Kidney (tissue), 14 donors: ENCODE data around the gene CPSF7. TPM values are rescaled to one million over a fixed set of nuclear protein-coding genes. Genes with fewer than 3 reads are reported as not detected.
A peak's percentile ranks its signal among the peaks of the same experiment; 100 is the strongest.

Experiments
- DNase-seq, 5 donors: peaks; one replicate each; pipeline ENCODE4 v3.0.0-alpha.2; 2013 to 2020
- FAIRE-seq: peaks from 2 replicates; lab custom pipeline; 2012; peaks lifted over from hg19 to GRCh38; lab: Jason Lieb, UNC
- H3K27ac ChIP-seq, 2 donors: one replicate each; pipeline ENCODE4 v1.7.0; 2013; ENCODE audit warnings: low read depth in 2 of 2, low read length in 2 of 2, inconsistent platforms in 1 of 2
- H3K27me3 ChIP-seq: one replicate; pipeline ENCODE4 v1.7.1; 2013; ENCODE audit warnings: low read length, inconsistent platforms; ENCODE audit not compliant: control insufficient read depth, insufficient read depth
- H3K36me3 ChIP-seq, 3 donors: one replicate each; pipeline versions ENCODE4 v1.7.0 to v1.7.1; 2013; ENCODE audit warnings: low read length in 3 of 3, control low read depth in 1 of 3, inconsistent platforms in 1 of 3; ENCODE audit not compliant: insufficient read depth in 3 of 3, control insufficient read depth in 2 of 3
- H3K4me1 ChIP-seq, 3 donors: one replicate each; pipeline versions ENCODE4 v1.7.0 to v1.7.1; 2013; ENCODE audit warnings: low read length in 3 of 3, inconsistent platforms in 1 of 3, low read depth in 1 of 3; ENCODE audit not compliant: control insufficient read depth in 2 of 3, insufficient read depth in 2 of 3
- H3K4me3 ChIP-seq, 3 donors: one replicate each; pipeline versions ENCODE4 v1.7.0 to v1.8.1; 2013; ENCODE audit warnings: low read length in 3 of 3, control low read depth in 1 of 3, inconsistent platforms in 1 of 3
- H3K9ac ChIP-seq, 3 donors: one replicate each; pipeline versions ENCODE4 v1.7.0 to v1.7.1; 2013; ENCODE audit warnings: low read length in 3 of 3, control low read depth in 1 of 3, inconsistent platforms in 1 of 3
- H3K9me3 ChIP-seq, 3 donors: one replicate each; pipeline versions ENCODE4 v1.7.0 to v1.7.1; 2013; ENCODE audit warnings: low read length in 3 of 3, control low read depth in 1 of 3, inconsistent platforms in 1 of 3; ENCODE audit not compliant: control insufficient read depth in 2 of 3, insufficient read depth in 1 of 3
- intact Hi-C: fragments of 100-400 bp; cut with DNase I; formaldehyde crosslinking; loops from one replicate; pipeline ENCODE4 v1.11.1; 2022
- polyA plus RNA-seq: library from polyadenylated mRNA; stranded (reverse); fragments of 350-450 nt; fragmentation: Illumina TruSeq; extraction: RNeasy Lipid Tissue Mini Kit (QIAGEN cat#74804); gene quantifications from one replicate; pipeline ENCODE4 v1.2.3, GENCODE V29; 2014; ENCODE audit warnings: low read depth, low replicate concordance; ENCODE audit not compliant: insufficient read depth
- total RNA-seq: library from RNA; stranded (reverse); fragmentation: NEBNext Ultra II Directional; extraction: Animal tissue kit (Norgen Biotek cat#: 25700); gene quantifications from one replicate; pipeline ENCODE4 v1.2.1, GENCODE V29; 2021
- TF ChIP-seq, protein P1 (sequence below): IDR thresholded peaks from 3 replicates; pipeline ENCODE4 v1.5.1; 2012; ENCODE audit warnings: mild to moderate bottlenecking, moderate library complexity, borderline replicate concordance; ENCODE audit not compliant: insufficient read depth; ENCODE audit errors: extremely low read depth
- donor health status: control.
- donor health status: control.
- donor health status: control.
- donor health status: control.
- donor health status: control.
- donor health status: DM: yes; HTN: yes; CAD: no.
- donor health status: Normal renal cell carcinoma (clear cell type).

The CPSF7 gene
- total and polyA plus RNA-seq, 2 donors from 2014 or later, result 28.4 to 94.5 TPM

DNA sequence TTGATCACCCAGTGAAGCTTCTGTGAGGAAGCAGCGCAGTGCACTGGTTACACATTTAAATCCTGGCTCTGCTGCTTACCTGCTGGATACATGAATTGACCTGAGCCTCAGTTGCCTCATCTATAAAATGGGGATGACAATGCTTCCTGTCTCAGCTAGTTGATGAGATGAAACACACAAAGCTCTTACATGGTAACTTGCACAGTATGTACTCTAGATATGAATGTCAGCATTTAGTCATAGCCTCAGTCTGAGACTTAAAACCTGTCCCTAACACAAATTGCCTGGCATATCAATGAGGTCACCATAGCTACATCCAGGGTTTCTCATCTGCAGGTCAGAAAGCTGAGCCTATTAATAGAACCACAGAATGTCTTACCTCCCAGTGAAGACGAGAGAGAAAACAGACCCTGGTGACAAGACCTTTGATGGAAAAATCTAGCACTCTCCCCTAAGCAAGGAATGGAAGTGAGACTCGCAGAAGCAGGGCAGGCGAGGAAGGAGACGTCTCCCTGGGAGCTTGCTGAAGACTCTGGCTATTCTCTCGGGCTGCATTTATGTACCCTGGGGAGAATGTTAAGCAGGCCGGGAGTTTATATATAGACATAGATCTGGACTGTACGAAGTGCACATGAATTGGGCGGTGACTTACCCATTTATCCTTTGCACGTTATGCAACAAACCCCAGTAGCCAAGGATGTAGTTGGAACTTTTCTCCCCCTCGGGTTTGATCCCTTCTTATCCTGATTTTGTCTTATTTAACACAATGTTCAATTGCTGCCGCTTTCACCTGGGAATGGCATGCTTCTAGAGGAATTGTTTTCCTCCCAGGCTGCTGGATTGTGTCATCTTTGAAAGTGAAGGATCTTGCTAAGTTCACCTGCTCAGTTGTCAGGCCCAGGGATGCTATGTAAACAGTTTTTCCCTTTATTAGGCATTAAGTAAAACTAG lies 18.1 kb upstream of the CPSF7 start:
- TF ChIP-seq, protein P1, sequence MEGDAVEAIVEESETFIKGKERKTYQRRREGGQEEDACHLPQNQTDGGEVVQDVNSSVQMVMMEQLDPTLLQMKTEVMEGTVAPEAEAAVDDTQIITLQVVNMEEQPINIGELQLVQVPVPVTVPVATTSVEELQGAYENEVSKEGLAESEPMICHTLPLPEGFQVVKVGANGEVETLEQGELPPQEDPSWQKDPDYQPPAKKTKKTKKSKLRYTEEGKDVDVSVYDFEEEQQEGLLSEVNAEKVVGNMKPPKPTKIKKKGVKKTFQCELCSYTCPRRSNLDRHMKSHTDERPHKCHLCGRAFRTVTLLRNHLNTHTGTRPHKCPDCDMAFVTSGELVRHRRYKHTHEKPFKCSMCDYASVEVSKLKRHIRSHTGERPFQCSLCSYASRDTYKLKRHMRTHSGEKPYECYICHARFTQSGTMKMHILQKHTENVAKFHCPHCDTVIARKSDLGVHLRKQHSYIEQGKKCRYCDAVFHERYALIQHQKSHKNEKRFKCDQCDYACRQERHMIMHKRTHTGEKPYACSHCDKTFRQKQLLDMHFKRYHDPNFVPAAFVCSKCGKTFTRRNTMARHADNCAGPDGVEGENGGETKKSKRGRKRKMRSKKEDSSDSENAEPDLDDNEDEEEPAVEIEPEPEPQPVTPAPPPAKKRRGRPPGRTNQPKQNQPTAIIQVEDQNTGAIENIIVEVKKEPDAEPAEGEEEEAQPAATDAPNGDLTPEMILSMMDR, result no peak
- FAIRE-seq (no peak), DNase-seq (no peak)
- no peaks in the 10 kb centered on the region for H3K9me3 ChIP-seq
- H3K27me3 ChIP-seq, result no peaks in the 10 kb centered on the region
- no peak overlapping the region for H3K4me3 ChIP-seq
- intact Hi-C loops, result no loop called here
- H3K9ac ChIP-seq, result no peak overlapping the region
- peaks cover 5 to 40% (median 20%) of the 10 kb centered on the region in 3 donors for H3K36me3 ChIP-seq
- no peak overlapping the region for H3K27ac ChIP-seq
- peaks cover 0 to 3% (median 0%) of the 10 kb centered on the region in 3 donors for H3K4me1 ChIP-seq

DNA sequence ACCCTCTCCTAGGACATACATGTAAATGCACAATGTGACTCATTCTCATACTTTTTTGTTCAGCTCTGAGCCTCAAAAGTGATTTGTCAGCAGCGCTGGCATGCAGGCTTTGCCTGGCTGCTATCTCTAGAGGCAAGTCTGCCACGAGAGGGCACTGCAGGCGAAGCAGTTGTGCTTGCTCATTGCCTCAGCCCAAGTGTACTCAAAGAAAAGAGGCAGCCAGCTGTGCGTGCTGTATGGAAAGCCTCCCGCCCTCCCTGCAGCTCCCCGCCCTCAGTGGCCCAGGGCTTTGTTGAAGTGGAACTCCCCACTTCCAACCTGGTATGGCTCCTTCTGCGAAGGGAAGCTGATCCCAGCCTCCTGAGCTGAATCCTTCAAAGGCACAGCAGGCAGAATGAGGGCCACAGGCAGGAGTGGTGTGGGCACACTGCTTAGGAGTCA lies 16.5 kb upstream of the CPSF7 start:
- H3K9ac ChIP-seq, result no peak overlapping the region
- FAIRE-seq, result no peak
- peaks cover 5 to 40% (median 20%) of the 10 kb centered on the region in 3 donors for H3K36me3 ChIP-seq
- H3K4me3 ChIP-seq, result no peak overlapping the region
- peak; percentile 84 to 93 (median 88) for DNase-seq
- H3K27me3 ChIP-seq, result no peaks in the 10 kb centered on the region
- intact Hi-C loops, result no loop called here
- peaks cover 0 to 3% (median 0%) of the 10 kb centered on the region in 3 donors for H3K4me1 ChIP-seq
- TF ChIP-seq, protein P1, result peak; percentile 83
- H3K27ac ChIP-seq, result no peak overlapping the region
- H3K9me3 ChIP-seq, result no peaks in the 10 kb centered on the region

DNA sequence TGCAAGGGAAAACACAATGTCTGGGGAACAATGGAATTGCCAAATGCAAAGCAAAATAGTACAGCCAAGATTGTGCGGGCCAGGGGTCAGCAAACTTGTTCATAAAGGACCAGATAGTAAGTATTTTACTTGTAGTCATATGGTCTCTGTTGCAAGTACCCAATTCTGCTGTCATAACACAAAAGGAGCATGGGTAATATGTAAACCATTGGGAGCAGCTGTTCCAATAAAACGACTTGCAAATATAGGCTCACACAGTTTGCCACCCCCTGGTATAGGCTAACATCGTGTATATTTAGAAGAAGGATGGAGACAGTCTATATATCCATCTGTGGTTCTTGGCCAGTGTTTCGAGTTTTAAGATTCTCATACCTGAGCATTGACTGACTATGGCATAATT lies 15.7 kb upstream of the CPSF7 start:
- intact Hi-C loops, result no loop called here
- H3K27me3 ChIP-seq, result no peaks in the 10 kb centered on the region
- no peak overlapping the region for H3K9ac ChIP-seq
- no peaks in the 10 kb centered on the region for H3K9me3 ChIP-seq
- TF ChIP-seq, protein P1, result no peak
- no peak overlapping the region for H3K4me3 ChIP-seq
- no peak overlapping the region for H3K27ac ChIP-seq
- DNase-seq (no peak), FAIRE-seq (no peak)
- H3K36me3 ChIP-seq, result peaks cover 5 to 40% (median 23%) of the 10 kb centered on the region in 3 donors
- H3K4me1 ChIP-seq, result peaks cover 0 to 3% (median 0%) of the 10 kb centered on the region in 3 donors
